HepG2 (cell line): ENCODE data around the gene COQ7. TPM values are rescaled to one million over a fixed set of nuclear protein-coding genes. Genes with fewer than 3 reads are reported as not detected.

Experiments used
- CC2D1A ChIP-seq: sonication (generic); formaldehyde crosslinking; IDR thresholded peaks from 2 replicates; pipeline ENCODE4 v1.8.1; 2023; ENCODE audit warnings: mild to moderate bottlenecking, missing genetic modification reagents
- FOXM1 ChIP-seq: sonication (generic); formaldehyde crosslinking; IDR thresholded peaks from 2 replicates; pipeline ENCODE4 v1.5.0; 2020; ENCODE audit warnings: missing genetic modification reagents
- KDM6A ChIP-seq: IDR thresholded peaks from 2 replicates; pipeline ENCODE4 v1.6.1; 2016; ENCODE audit warnings: low read depth
- MIER3 ChIP-seq: IDR thresholded peaks from 2 replicates; pipeline ENCODE4 v1.6.1; 2016; ENCODE audit warnings: missing compliant biosample characterization, borderline replicate concordance
- YEATS4 ChIP-seq: sonication (generic); formaldehyde crosslinking; IDR thresholded peaks from 2 replicates; pipeline ENCODE4 v1.4.0; 2020; ENCODE audit warnings: missing genetic modification reagents, borderline replicate concordance
- ZBTB42 ChIP-seq: sonication (generic); formaldehyde crosslinking; IDR thresholded peaks from 2 replicates; pipeline ENCODE4 v1.5.0; 2020; ENCODE audit warnings: mild to moderate bottlenecking, missing genetic modification reagents
- ZNF207 ChIP-seq: fragments of 450-650 bp; IDR thresholded peaks from 2 replicates; pipeline ENCODE4 v1.6.1; 2016; ENCODE audit warnings: antibody characterized with exemption, borderline replicate concordance
- ZNF230 ChIP-seq: sonication (generic); formaldehyde crosslinking; IDR thresholded peaks from 2 replicates; pipeline ENCODE4 v1.4.0; 2020; ENCODE audit warnings: mild to moderate bottlenecking, missing genetic modification reagents
- ZNF382 ChIP-seq: sonication (generic); formaldehyde crosslinking; IDR thresholded peaks from 2 replicates; pipeline ENCODE4 v1.5.0; 2020; ENCODE audit warnings: missing genetic modification reagents, mild to moderate bottlenecking, borderline replicate concordance
- ZNF557 ChIP-seq: sonication (generic); formaldehyde crosslinking; IDR thresholded peaks from 2 replicates; pipeline ENCODE4 v1.4.0; 2020; ENCODE audit warnings: missing genetic modification reagents
- polyA plus RNA-seq, 8 experiments: library from polyadenylated mRNA; depleted of rRNA in 3 of 8; stranded (reverse) in 7 of 8; unstranded in 1 of 8; fragments of >200 nt; fragmentation: Illumina TruSeq in 4 of 8; extraction: Trizol in 4 of 8; gene quantifications; 2 replicates each; pipeline versions ENCODE4 v1.2.1 to v1.2.3, GENCODE V29; 2011 to 2016; ENCODE audit warnings: low read depth in 4 of 8, missing spikeins in 1 of 8, mixed read lengths in 1 of 8; ENCODE audit not compliant: insufficient read depth in 1 of 8
- total RNA-seq, 5 experiments: library from RNA; depleted of rRNA; stranded (reverse); fragments of >200 nt; fragmentation: Illumina TruSeq; extraction: Trizol; gene quantifications; 2 replicates each; pipeline ENCODE4 v1.2.3, GENCODE V29; 2016; ENCODE audit warnings: low read depth in 1 of 5
- TF ChIP-seq, protein P1 (sequence below): sonication (generic); formaldehyde crosslinking; IDR thresholded peaks from 2 replicates; pipeline ENCODE4 v1.4.0; 2020; ENCODE audit warnings: mild to moderate bottlenecking, missing genetic modification reagents, borderline replicate concordance
- TF ChIP-seq, protein P2 (sequence below): sonication (generic); formaldehyde crosslinking; IDR thresholded peaks from 2 replicates; pipeline ENCODE4 v1.8.1; 2023; ENCODE audit warnings: missing genetic modification reagents, inconsistent platforms, borderline replicate concordance
- TF ChIP-seq, protein P3 (sequence below): sonication (generic); formaldehyde crosslinking; IDR thresholded peaks from 2 replicates; pipeline ENCODE4 v1.4.0; 2020; ENCODE audit warnings: mild to moderate bottlenecking, missing genetic modification reagents
- TF ChIP-seq, protein P4 (sequence below): IDR thresholded peaks from 2 replicates; pipeline ENCODE4 v1.4.0; 2020; ENCODE audit warnings: mild to moderate bottlenecking, missing genetic modification reagents

The COQ7 gene
- total and polyA plus RNA-seq, 2 of the 13 experiments (the other 11 are each of a cell fraction or from before 2014, with no cell fraction given), result 20.1 to 45.7 TPM

DNA sequence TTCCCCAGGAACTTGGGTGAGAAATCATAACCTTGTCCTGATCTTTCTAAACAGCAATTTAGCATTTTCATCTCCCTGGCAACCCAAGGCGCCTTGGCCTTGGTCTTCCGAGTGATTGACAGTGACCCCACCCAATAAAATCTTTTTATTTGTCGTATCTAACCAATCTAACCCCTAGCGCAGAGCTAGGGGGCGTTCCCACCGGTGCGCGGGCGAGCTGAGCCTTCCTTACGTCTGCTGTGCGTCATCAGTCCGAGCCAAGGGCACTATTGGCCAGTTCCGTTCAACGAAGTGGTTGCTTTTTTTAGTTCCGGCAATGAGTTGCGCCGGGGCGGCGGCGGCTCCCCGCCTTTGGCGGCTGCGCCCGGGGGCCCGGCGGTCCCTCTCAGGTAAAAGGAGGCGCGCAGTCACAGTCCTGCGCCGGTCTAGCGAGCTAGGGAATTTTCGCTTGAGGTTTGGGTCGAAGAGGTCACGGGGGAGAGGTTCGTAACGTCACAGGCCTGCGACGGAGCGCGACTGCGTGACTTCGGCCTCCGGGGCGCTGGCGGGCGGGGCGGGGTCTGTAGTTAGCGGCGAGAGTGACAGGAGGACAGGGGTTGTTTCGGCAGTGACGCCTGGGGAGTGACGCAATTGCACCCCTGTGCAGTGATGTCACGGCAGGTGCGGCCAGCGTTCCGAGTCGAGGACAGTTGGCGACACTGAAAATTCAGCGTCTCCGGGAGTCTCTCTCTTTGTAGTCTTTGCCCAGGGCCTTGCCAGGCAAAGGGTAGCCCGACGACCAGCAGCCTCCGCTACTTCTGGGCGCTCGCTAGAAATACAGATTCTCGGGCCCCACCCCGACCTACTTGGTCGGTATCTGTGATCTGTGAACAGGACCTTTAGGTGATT lies at the start of gene COQ7 (continued):
- TF ChIP-seq, protein P1, sequence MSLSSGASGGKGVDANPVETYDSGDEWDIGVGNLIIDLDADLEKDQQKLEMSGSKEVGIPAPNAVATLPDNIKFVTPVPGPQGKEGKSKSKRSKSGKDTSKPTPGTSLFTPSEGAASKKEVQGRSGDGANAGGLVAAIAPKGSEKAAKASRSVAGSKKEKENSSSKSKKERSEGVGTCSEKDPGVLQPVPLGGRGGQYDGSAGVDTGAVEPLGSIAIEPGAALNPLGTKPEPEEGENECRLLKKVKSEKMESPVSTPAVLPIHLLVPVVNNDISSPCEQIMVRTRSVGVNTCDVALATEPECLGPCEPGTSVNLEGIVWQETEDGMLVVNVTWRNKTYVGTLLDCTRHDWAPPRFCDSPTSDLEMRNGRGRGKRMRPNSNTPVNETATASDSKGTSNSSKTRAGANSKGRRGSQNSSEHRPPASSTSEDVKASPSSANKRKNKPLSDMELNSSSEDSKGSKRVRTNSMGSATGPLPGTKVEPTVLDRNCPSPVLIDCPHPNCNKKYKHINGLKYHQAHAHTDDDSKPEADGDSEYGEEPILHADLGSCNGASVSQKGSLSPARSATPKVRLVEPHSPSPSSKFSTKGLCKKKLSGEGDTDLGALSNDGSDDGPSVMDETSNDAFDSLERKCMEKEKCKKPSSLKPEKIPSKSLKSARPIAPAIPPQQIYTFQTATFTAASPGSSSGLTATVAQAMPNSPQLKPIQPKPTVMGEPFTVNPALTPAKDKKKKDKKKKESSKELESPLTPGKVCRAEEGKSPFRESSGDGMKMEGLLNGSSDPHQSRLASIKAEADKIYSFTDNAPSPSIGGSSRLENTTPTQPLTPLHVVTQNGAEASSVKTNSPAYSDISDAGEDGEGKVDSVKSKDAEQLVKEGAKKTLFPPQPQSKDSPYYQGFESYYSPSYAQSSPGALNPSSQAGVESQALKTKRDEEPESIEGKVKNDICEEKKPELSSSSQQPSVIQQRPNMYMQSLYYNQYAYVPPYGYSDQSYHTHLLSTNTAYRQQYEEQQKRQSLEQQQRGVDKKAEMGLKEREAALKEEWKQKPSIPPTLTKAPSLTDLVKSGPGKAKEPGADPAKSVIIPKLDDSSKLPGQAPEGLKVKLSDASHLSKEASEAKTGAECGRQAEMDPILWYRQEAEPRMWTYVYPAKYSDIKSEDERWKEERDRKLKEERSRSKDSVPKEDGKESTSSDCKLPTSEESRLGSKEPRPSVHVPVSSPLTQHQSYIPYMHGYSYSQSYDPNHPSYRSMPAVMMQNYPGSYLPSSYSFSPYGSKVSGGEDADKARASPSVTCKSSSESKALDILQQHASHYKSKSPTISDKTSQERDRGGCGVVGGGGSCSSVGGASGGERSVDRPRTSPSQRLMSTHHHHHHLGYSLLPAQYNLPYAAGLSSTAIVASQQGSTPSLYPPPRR (CRISPR knock-in tag), result peak; percentile 67; the same call in 1 of the 2 replicates
- TF ChIP-seq FOXM1 (CRISPR knock-in tag) (0 out of 2 replicates have a peak, but pooled peaks have one; percentile 76), ZNF557 (CRISPR knock-in tag) (0 out of 2 replicates have a peak, but pooled peaks have one; percentile 32), YEATS4 (peak; percentile 89), ZNF207 (no peak), KDM6A (no peak; the same call in 1 of the 2 replicates), ZNF230 (CRISPR knock-in tag) (peak; percentile 84; the same call in 1 of the 2 replicates), ZBTB42 (CRISPR knock-in tag) (no peak), CC2D1A (no peak; the same call in 1 of the 2 replicates), ZNF382 (CRISPR knock-in tag) (no peak), MIER3 (CRISPR knock-in tag) (peak; percentile 66; the same call in 1 of the 2 replicates)
- TF ChIP-seq, protein P2, sequence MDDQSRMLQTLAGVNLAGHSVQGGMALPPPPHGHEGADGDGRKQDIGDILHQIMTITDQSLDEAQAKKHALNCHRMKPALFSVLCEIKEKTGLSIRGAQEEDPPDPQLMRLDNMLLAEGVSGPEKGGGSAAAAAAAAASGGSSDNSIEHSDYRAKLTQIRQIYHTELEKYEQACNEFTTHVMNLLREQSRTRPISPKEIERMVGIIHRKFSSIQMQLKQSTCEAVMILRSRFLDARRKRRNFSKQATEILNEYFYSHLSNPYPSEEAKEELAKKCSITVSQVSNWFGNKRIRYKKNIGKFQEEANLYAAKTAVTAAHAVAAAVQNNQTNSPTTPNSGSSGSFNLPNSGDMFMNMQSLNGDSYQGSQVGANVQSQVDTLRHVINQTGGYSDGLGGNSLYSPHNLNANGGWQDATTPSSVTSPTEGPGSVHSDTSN, result peak; percentile 99
- TF ChIP-seq, protein P3, sequence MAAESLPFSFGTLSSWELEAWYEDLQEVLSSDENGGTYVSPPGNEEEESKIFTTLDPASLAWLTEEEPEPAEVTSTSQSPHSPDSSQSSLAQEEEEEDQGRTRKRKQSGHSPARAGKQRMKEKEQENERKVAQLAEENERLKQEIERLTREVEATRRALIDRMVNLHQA, result no peak
- TF ChIP-seq, protein P4, sequence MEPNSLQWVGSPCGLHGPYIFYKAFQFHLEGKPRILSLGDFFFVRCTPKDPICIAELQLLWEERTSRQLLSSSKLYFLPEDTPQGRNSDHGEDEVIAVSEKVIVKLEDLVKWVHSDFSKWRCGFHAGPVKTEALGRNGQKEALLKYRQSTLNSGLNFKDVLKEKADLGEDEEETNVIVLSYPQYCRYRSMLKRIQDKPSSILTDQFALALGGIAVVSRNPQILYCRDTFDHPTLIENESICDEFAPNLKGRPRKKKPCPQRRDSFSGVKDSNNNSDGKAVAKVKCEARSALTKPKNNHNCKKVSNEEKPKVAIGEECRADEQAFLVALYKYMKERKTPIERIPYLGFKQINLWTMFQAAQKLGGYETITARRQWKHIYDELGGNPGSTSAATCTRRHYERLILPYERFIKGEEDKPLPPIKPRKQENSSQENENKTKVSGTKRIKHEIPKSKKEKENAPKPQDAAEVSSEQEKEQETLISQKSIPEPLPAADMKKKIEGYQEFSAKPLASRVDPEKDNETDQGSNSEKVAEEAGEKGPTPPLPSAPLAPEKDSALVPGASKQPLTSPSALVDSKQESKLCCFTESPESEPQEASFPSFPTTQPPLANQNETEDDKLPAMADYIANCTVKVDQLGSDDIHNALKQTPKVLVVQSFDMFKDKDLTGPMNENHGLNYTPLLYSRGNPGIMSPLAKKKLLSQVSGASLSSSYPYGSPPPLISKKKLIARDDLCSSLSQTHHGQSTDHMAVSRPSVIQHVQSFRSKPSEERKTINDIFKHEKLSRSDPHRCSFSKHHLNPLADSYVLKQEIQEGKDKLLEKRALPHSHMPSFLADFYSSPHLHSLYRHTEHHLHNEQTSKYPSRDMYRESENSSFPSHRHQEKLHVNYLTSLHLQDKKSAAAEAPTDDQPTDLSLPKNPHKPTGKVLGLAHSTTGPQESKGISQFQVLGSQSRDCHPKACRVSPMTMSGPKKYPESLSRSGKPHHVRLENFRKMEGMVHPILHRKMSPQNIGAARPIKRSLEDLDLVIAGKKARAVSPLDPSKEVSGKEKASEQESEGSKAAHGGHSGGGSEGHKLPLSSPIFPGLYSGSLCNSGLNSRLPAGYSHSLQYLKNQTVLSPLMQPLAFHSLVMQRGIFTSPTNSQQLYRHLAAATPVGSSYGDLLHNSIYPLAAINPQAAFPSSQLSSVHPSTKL (CRISPR knock-in tag), result peak; percentile 48
